AG09309 (cell line): ENCODE results near the gene TNFSF9.
A peak's percentile ranks its signal among the peaks of the same experiment; 100 is the strongest.

ENCODE experiments used
- DNase-seq: peaks from one replicate; pipeline ENCODE4 v3.0.0-alpha.2; 2010; ENCODE audit warnings: low read depth
- H3K4me3 ChIP-seq: 2 replicates; pipeline ENCODE4 v1.5.1; 2011; ENCODE audit warnings: mild to moderate bottlenecking, low read depth, low read length, moderate library complexity; ENCODE audit not compliant: control insufficient read depth
- TF ChIP-seq, protein P1 (sequence below): IDR thresholded peaks from 2 replicates; pipeline ENCODE4 v1.5.1; 2011; ENCODE audit warnings: mild to moderate bottlenecking, low read depth, low read length, inconsistent platforms; ENCODE audit not compliant: insufficient read depth, control insufficient read depth; ENCODE audit errors: missing control alignments

TNFSF9 gene

DNA sequence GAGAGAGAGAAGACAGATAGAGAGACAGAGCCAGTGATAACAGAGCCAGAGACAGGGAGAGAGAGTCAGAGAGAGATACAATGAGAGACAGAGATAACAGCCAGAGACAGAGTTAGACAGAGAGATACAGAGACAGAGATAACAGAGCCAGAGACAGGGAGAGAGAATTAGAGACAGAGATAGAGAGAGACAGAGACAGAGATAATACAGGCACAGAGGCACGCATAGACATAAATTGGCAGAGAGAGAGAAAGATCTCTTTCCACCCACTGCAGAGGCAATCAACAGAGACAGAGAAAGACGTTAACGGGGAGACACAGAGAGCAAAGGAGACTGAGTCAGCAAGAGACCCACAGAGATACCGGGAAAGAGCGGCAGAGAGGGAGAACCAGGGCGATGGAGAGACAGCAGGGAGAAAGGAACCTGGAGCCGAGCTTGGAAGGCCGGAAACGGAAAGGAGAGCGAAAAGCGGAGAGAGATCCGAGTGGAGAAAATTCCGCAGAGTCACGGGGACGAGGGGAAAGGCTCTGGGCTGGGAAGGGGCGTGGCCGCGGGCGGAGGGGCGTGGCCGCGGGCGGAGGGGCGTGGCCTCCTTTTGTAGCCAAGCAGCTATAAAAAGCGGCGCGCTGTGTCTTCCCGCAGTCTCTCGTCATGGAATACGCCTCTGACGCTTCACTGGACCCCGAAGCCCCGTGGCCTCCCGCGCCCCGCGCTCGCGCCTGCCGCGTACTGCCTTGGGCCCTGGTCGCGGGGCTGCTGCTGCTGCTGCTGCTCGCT, at the start of gene TNFSF9:
TNFSF9 (plus strand) TSS at position 641 of the 777 bp plus-strand sequence; CDS start at position 652, 11 bp downstream.
- peak; percentile 24 for DNase-seq
- TF ChIP-seq, protein P1, sequence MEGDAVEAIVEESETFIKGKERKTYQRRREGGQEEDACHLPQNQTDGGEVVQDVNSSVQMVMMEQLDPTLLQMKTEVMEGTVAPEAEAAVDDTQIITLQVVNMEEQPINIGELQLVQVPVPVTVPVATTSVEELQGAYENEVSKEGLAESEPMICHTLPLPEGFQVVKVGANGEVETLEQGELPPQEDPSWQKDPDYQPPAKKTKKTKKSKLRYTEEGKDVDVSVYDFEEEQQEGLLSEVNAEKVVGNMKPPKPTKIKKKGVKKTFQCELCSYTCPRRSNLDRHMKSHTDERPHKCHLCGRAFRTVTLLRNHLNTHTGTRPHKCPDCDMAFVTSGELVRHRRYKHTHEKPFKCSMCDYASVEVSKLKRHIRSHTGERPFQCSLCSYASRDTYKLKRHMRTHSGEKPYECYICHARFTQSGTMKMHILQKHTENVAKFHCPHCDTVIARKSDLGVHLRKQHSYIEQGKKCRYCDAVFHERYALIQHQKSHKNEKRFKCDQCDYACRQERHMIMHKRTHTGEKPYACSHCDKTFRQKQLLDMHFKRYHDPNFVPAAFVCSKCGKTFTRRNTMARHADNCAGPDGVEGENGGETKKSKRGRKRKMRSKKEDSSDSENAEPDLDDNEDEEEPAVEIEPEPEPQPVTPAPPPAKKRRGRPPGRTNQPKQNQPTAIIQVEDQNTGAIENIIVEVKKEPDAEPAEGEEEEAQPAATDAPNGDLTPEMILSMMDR = no peak
- H3K4me3 ChIP-seq = peak within 1 kb of the TSS; percentile 59

DNA sequence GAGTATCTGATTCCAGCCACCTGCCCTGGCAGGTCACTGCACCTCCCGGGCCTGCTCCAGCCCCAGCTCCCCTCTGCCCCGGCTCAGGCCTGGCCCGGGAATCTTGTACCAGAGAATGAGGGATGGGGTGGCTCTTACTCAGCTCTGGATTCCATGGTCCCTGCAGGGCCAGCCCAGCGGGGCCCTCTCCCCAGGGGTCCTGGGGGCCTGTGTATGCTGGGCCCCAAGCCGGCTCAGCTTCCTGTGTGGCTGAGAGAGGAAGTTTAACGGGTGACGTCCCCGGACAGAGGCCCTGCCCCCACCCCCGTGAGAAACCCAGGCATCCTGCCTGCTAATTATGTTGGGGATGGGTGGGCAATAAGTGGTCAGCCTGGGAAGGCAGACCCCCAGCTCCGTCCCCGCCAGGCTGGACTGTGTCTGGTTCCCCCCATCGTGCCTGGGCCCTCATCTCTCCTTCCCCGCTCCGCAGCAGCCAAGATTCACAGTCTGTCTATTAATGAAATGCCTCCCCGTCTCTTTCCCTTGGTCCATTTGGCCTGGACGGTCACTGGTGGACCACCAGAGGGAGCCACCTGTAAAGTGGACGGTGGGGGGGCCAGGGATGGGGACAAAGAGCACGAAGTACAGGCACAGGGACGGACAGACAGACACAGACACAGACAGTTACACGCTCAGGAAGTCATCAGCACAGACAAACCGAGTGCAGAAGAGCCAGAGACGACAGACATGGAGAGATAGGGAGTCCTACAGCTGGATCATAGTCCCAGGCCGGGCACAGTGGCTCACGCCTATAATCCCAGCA, 49.1 kb upstream of the TNFSF9 start, which contains the start of gene DENND1C:
DENND1C (minus strand) TSS at position 247 of the 802 bp plus-strand sequence; CDS start at position 155, 92 bp downstream.
- TF ChIP-seq, protein P1 = peak; percentile 57
- no peak within 1 kb of the TSS for H3K4me3 ChIP-seq
- no peak for DNase-seq

- no peak for DNase-seq
- TF ChIP-seq, protein P1 = no peak
- H3K4me3 ChIP-seq = no peak overlapping the region
These were observed 48.5 kb upstream of the TNFSF9 start for GRCh38 chr19:6482343-6482686.

GRCh38 chr19:6483235-6483634, 47.6 kb upstream of the TNFSF9 start:
- no peak overlapping the region for H3K4me3 ChIP-seq
- DNase-seq = no peak
- TF ChIP-seq, protein P1 = no peak

DNA sequence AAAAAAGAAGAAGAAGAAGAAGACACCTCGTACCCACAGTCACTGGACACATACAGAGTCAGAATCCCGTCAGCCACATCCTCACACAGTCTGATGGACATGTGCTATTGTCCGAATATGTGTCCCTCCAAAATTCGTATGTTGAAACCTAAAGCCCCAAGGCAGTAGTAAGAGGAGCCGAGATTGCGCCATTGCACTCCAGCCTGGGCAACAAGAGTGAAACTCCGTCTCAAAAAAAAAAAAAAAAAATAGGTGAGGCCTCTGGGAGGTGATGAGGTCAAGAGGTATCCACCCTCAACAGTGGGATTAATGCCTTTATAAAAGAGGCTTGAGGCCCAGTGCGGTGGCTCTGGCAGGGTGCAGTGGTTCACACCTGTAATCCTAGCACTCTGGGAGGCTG, 46.6 kb upstream of the TNFSF9 start:
- no peak for DNase-seq
- no peak overlapping the region for H3K4me3 ChIP-seq
- TF ChIP-seq, protein P1 = no peak

GRCh38 chr19:6484831-6485230, 46.0 kb upstream of the TNFSF9 start:
- no peak for DNase-seq
- H3K4me3 ChIP-seq = no peak overlapping the region
- TF ChIP-seq, protein P1 = no peak
